ENCODE data around the gene C1QTNF9.

DNA sequence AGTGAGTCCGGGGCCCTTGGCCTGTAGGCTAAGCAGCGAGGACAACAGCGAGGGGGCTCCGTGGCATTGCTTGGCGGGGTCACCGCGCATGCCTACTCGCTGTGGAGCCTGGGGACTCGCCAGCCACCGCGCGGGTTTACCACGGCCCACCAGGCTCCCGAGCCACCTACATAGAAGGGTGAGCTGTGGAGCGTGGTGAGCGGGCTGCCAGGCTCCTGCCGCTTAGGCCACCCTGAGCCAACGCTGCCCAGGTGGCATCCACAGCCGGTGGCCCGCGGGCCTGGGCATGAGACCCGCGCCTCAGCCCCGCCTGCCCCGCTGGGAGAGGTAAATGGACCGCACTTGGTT is 31.2 kb downstream of the C1QTNF9 start:
- TF ChIP-seq RAD21 (IDR thresholded peaks at IDR 0.05; ENCODE audit: low read depth) = no peak
- no peak for TF ChIP-seq EP300 (IDR thresholded peaks at IDR 0.05; ENCODE audit: borderline replicate concordance)
- no peak for TF ChIP-seq CEBPB (IDR thresholded peaks at IDR 0.05)
